B cell (primary cell): Measurements from ENCODE around the gene OSBPL1A. TPM values are rescaled to one million over a fixed set of nuclear protein-coding genes. Genes with fewer than 3 reads are reported as not detected.

Experiments used
- ATAC-seq: fragments of 200-7000 bp; cut with Tn5 transposase; one replicate; pipeline ENCODE4 v1.10.0; 2021; ENCODE audit warnings: low read depth, mild to moderate bottlenecking, moderate number of reproducible peaks, moderate library complexity
- CTCF ChIA-PET: fragments of 350-600 bp; sonication (Branson Sonifier 250); formaldehyde crosslinking; loops from one replicate; lab custom pipeline; 2021; ENCODE audit warnings: antibody characterized with exemption, inconsistent platforms; lab: Charles Lee
- POLR2A ChIA-PET: fragments of 350-600 bp; sonication (Branson Sonifier 250); formaldehyde crosslinking; loops from one replicate; lab custom pipeline; 2021; ENCODE audit warnings: antibody characterized with exemption; lab: Charles Lee
- DNase-seq: peaks from one replicate; pipeline ENCODE4 v3.0.0; 2013
- H2AFZ ChIP-seq: 2 replicates; pipeline ENCODE4 v1.6.1; 2012; ENCODE audit warnings: mild to moderate bottlenecking, low read depth, low read length; ENCODE audit not compliant: insufficient read depth, poor library complexity, severe bottlenecking
- H3K27ac ChIP-seq, 2 donors: 1 replicate in 1 of 2; 2 replicates in 1 of 2; pipeline ENCODE4 v1.5.1; 2012 to 2013; ENCODE audit warnings: low read length in 2 of 2, mild to moderate bottlenecking in 2 of 2, moderate library complexity in 1 of 2
- H3K27me3 ChIP-seq, 4 experiments: fragments of 200-600 bp in 1 of 4; sonication (generic) in 1 of 4; replicated peaks in 1 of 4; 1 replicate in 2 of 4; 2 replicates in 2 of 4; pipeline versions ENCODE4 v1.6.1 to v1.7.0; 2013 to 2016; ENCODE audit warnings: low read length in 3 of 4, mild to moderate bottlenecking in 2 of 4, mixed read lengths in 1 of 4, moderate library complexity in 1 of 4; ENCODE audit not compliant: insufficient read depth in 4 of 4, control insufficient read depth in 3 of 4; ENCODE audit errors: control extremely low read depth in 1 of 4
- H3K36me3 ChIP-seq, 2 experiments: replicated peaks in 1 of 2; 1 replicate in 1 of 2; 2 replicates in 1 of 2; pipeline versions ENCODE4 v1.6.1 to v1.7.1; 2013; ENCODE audit warnings: low read length in 1 of 2; ENCODE audit not compliant: insufficient read depth in 2 of 2, control insufficient read depth in 1 of 2; ENCODE audit errors: control extremely low read depth in 1 of 2, extremely low read depth in 1 of 2
- H3K4me1 ChIP-seq, 2 donors: fragments of 200-600 bp in 1 of 2; sonication (generic) in 1 of 2; 1 replicate in 1 of 2; 2 replicates in 1 of 2; pipeline versions ENCODE4 v1.5.1 to v1.6.1; 2013 to 2017; ENCODE audit warnings: low read length in 2 of 2; ENCODE audit not compliant: control insufficient read depth in 2 of 2, insufficient read depth in 2 of 2
- H3K4me2 ChIP-seq: replicated peaks from 2 replicates; pipeline ENCODE3; 2012; ENCODE audit warnings: mild to moderate bottlenecking, low read depth, low read length; ENCODE audit not compliant: poor library complexity, severe bottlenecking
- H3K4me3 ChIP-seq, 5 experiments: fragments of 200-600 bp in 1 of 5; sonication (generic) in 1 of 5; 1 replicate in 3 of 5; 2 replicates in 2 of 5; pipeline versions ENCODE4 v1.5.1 to v1.7.0; 2011 to 2016; ENCODE audit warnings: low read length in 4 of 5, mild to moderate bottlenecking in 4 of 5, low read depth in 2 of 5, control low read depth in 1 of 5, moderate library complexity in 1 of 5; ENCODE audit not compliant: insufficient read depth in 1 of 5; ENCODE audit errors: control extremely low read depth in 1 of 5, extremely low read depth in 1 of 5
- H3K79me2 ChIP-seq: fragments of 200-600 bp; sonication (generic); one replicate; pipeline ENCODE4 v1.6.0; 2016; ENCODE audit warnings: low read length; ENCODE audit not compliant: control insufficient read depth, insufficient read depth
- H3K9ac ChIP-seq: fragments of 200-600 bp; sonication (generic); 2 replicates; pipeline ENCODE4 v1.6.1; 2017; ENCODE audit warnings: mild to moderate bottlenecking, low read length, moderate library complexity
- H3K9me3 ChIP-seq, 3 donors: one replicate each; pipeline versions ENCODE4 v1.6.1 to v1.7.1; 2013; ENCODE audit warnings: low read length in 2 of 3; ENCODE audit not compliant: control insufficient read depth in 2 of 3, insufficient read depth in 1 of 3; ENCODE audit errors: control extremely low read depth in 1 of 3
- H4K20me1 ChIP-seq: 2 replicates; pipeline ENCODE4 v1.6.0; 2012; ENCODE audit warnings: mild to moderate bottlenecking, low read length; ENCODE audit not compliant: insufficient read depth, control insufficient read depth, poor library complexity, severe bottlenecking
- H3K27ac Mint-ChIP-seq: one replicate; pipeline ENCODE4 v1.8.0; 2021; ENCODE audit warnings: mixed read lengths
- H3K27me3 Mint-ChIP-seq: one replicate; pipeline ENCODE4 v1.8.0; 2021; ENCODE audit warnings: mixed read lengths
- H3K4me1 Mint-ChIP-seq: one replicate; pipeline ENCODE4 v1.8.0; 2021; ENCODE audit warnings: mixed read lengths
- H3K4me3 Mint-ChIP-seq: one replicate; pipeline ENCODE4 v1.8.0; 2021; ENCODE audit warnings: mixed read lengths
- H3K9me3 Mint-ChIP-seq: one replicate; pipeline ENCODE4 v1.8.0; 2022; ENCODE audit warnings: mixed read lengths; ENCODE audit not compliant: insufficient read depth
- EZH2 ChIP-seq: IDR thresholded peaks from 2 replicates; pipeline ENCODE4 v1.6.1; 2012; ENCODE audit warnings: borderline replicate concordance, low read depth, mild to moderate bottlenecking, moderate library complexity, low read length; ENCODE audit not compliant: insufficient read depth, poor library complexity, severe bottlenecking
- WGBS: methylation state at CpG from one replicate; pipeline ENCODE4 v1.1.5; 2013; ENCODE audit warnings: missing lambda C conversion rate; ENCODE audit not compliant: insufficient coverage; 5-methylcytosine and 5-hydroxymethylcytosine counted together
- intact Hi-C: fragments of 100-400 bp; cut with micrococcal nuclease; formaldehyde crosslinking; loops from one replicate; pipeline ENCODE4 v1.10.0; 2022
- polyA plus RNA-seq: library from polyadenylated mRNA; depleted of rRNA; stranded (reverse); fragments of >200 nt; gene quantifications from 2 replicates; pipeline ENCODE4 v1.2.3, GENCODE V29; 2012
- total RNA-seq, 2 donors: library from RNA; stranded (reverse); fragments of 120-200 nt in 1 of 2; gene quantifications; 1 replicate in 1 of 2; 2 replicates in 1 of 2; pipeline versions ENCODE4 v1.2.3 to v1.2.4, GENCODE V29; 2013 to 2022
- TF ChIP-seq, protein P1 (sequence below): fragments of 200-600 bp; IDR thresholded peaks from one replicate; pipeline ENCODE4 v1.8.0; 2022; ENCODE audit warnings: antibody characterized with exemption, mild to moderate bottlenecking

OSBPL1A gene
- total and polyA plus RNA-seq, 2 donors (not counting 1 experiment from before 2014, with no cell fraction given), result 0.57 to 0.86 TPM

GRCh38 chr18:24190590-24190989 lies 207.0 kb downstream of the OSBPL1A start:
- peaks cover 23% of the 10 kb centered on the region for H3K4me1 Mint-ChIP-seq
- no peaks in the 10 kb centered on the region for H3K9me3 Mint-ChIP-seq
- no peak overlapping the region for H3K4me3 ChIP-seq
- intact Hi-C loops, result no loop called here
- no peak overlapping the region for H3K9ac ChIP-seq
- H3K27ac Mint-ChIP-seq, result no peak overlapping the region
- POLR2A ChIA-PET, result no interaction called here
- peaks cover 0 to 3% (median 0%) of the 10 kb centered on the region in 4 experiments for H3K27me3 ChIP-seq
- H3K4me1 ChIP-seq, result peaks cover 11 to 14% of the 10 kb centered on the region in 2 donors
- H3K4me2 ChIP-seq, result no peak overlapping the region
- no peak overlapping the region for H3K27ac ChIP-seq
- TF ChIP-seq, protein P1, sequence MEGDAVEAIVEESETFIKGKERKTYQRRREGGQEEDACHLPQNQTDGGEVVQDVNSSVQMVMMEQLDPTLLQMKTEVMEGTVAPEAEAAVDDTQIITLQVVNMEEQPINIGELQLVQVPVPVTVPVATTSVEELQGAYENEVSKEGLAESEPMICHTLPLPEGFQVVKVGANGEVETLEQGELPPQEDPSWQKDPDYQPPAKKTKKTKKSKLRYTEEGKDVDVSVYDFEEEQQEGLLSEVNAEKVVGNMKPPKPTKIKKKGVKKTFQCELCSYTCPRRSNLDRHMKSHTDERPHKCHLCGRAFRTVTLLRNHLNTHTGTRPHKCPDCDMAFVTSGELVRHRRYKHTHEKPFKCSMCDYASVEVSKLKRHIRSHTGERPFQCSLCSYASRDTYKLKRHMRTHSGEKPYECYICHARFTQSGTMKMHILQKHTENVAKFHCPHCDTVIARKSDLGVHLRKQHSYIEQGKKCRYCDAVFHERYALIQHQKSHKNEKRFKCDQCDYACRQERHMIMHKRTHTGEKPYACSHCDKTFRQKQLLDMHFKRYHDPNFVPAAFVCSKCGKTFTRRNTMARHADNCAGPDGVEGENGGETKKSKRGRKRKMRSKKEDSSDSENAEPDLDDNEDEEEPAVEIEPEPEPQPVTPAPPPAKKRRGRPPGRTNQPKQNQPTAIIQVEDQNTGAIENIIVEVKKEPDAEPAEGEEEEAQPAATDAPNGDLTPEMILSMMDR, result no peak
- no peak for TF ChIP-seq EZH2
- WGBS, result no CpG with 5 or more reads among the region's 2 CpGs
- no peaks in the 10 kb centered on the region for H3K9me3 ChIP-seq
- no peak overlapping the region for H3K4me3 Mint-ChIP-seq
- no peaks in the 10 kb centered on the region for H4K20me1 ChIP-seq
- no peak overlapping the region for H2AFZ ChIP-seq
- CTCF ChIA-PET, result interaction anchor here (0.7 kb wide), 1 partner anchor 14 kb away, joined by 3 read pairs; no protein-coding TSS in a partner anchor
- ATAC-seq, result no peak
- H3K79me2 ChIP-seq, result no peaks in the 10 kb centered on the region
- peaks cover 15% of the 10 kb centered on the region for H3K27me3 Mint-ChIP-seq
- H3K36me3 ChIP-seq, result no peaks in the 10 kb centered on the region
- no peak for DNase-seq

DNA sequence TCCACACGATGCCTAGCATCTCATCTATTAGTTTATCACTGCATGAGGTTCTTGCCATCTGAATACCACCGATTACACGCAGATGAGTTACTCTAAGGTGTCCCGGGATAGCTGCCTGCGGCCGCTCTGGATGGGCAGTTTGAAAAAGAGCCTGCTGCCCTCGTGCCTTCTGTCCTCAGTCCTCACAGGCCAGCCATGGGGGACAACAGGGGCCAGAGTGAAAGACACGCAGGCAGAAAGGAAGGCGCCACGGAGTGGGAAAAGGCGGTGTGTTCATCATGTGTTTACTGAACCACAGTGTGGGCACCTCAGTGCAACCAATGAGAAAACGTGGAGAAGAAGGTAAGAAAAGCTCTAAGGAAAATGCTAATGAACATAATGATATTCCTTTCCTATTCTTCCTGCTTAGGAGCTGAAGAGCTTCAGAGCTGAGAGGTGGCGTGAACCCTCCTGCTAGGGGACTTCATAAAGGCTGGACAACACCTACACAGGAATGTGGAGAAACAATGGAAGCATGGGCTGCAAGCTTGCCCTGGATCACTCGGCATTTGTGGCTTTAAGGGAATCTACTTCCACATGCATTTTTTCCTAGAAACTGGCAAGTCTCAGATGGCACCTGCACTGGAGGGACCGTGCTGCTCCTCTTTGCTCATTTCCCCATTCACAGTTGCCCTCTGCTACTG lies 207.8 kb downstream of the OSBPL1A start:
- ATAC-seq (no peak), DNase-seq (no peak)
- Histone ChIP-seq H3K27ac (no peak overlapping the region), H3K4me1 (peaks cover 11 to 14% of the 10 kb centered on the region in 2 donors), H3K4me3 (no peak overlapping the region), H4K20me1 (no peaks in the 10 kb centered on the region), H3K79me2 (no peaks in the 10 kb centered on the region), H3K9me3 (no peaks in the 10 kb centered on the region), H3K36me3 (no peaks in the 10 kb centered on the region), H3K4me2 (no peak overlapping the region), H2AFZ (no peak overlapping the region), H3K9ac (no peak overlapping the region), H3K27me3 (peaks cover 0 to 3% (median 0%) of the 10 kb centered on the region in 4 experiments)
- Mint-ChIP-seq H3K4me3 (no peak overlapping the region), H3K4me1 (peaks cover 23% of the 10 kb centered on the region), H3K27me3 (peaks cover 15% of the 10 kb centered on the region), H3K9me3 (no peaks in the 10 kb centered on the region), H3K27ac (no peak overlapping the region)
- CTCF ChIA-PET, result interaction anchor here (1.7 kb wide), 1 partner anchor 13 kb away, joined by 4 read pairs; no protein-coding TSS in a partner anchor
- WGBS, result 94% methylated on average over 14 of the region's 15 CpGs
- no peak for TF ChIP-seq EZH2
- TF ChIP-seq, protein P1, result no peak
- POLR2A ChIA-PET, result no interaction called here
- intact Hi-C loops, result no loop called here
